Peyer's patch (tissue), 4 donors: ENCODE data around the gene TRIM10. TPM values are rescaled to one million over a fixed set of nuclear protein-coding genes. Genes with fewer than 3 reads are reported as not detected.

Experiments
- DNase-seq, 3 donors: peaks; one replicate each; pipeline ENCODE4 v3.0.0-alpha.2; 2017 to 2019
- H3K27ac ChIP-seq, 4 donors: fragments of 200-600 bp; sonication (generic); one replicate each; pipeline ENCODE4 v1.5.1; 2016 to 2019
- H3K27me3 ChIP-seq, 2 donors: fragments of 200-600 bp; sonication (generic); one replicate each; pipeline ENCODE4 v1.5.1; 2019
- H3K36me3 ChIP-seq, 3 donors: fragments of 200-600 bp; sonication (generic); one replicate each; pipeline ENCODE4 v1.5.1; 2016 to 2019
- H3K4me1 ChIP-seq, 4 donors: fragments of 200-600 bp; sonication (generic); one replicate each; pipeline ENCODE4 v1.5.1; 2016 to 2019
- H3K4me3 ChIP-seq, 4 donors: fragments of 200-600 bp; sonication (generic); 1 replicate in 3 of 4; 2 replicates in 1 of 4; pipeline ENCODE4 v1.5.1; 2016 to 2019; ENCODE audit warnings: mild to moderate bottlenecking in 1 of 4
- H3K9me3 ChIP-seq, 4 donors: fragments of 200-600 bp; sonication (generic); one replicate each; pipeline ENCODE4 v1.5.1; 2016 to 2019; ENCODE audit warnings: mild to moderate bottlenecking in 1 of 4
- CTCF ChIP-seq, 6 experiments: fragments of 450-650 bp in 4 of 6; fragments of 200-600 bp in 2 of 6; sonication (generic) in 1 of 6; IDR thresholded peaks; one replicate each; pipeline ENCODE4 v1.5.1; 2017 to 2019; ENCODE audit warnings: antibody characterized with exemption in 6 of 6, mild to moderate bottlenecking in 3 of 6, moderate library complexity in 1 of 6
- POLR2A ChIP-seq, 2 donors: fragments of 450-650 bp; IDR thresholded peaks; one replicate each; pipeline ENCODE4 v1.5.1; 2017; ENCODE audit warnings: antibody characterized with exemption in 2 of 2, mild to moderate bottlenecking in 2 of 2, moderate library complexity in 2 of 2
- total RNA-seq, 4 donors: library from RNA; depleted of rRNA; stranded (reverse); fragments of >200 nt; gene quantifications; one replicate each; pipeline ENCODE4 v1.1.0, GENCODE V29; 2016

The TRIM10 gene
- total RNA-seq, 4 donors from 2014 or later, result 2.5 to 7.4 (median 6.3) TPM

- Histone ChIP-seq H3K9me3 (no peaks in the 10 kb centered on the region), H3K4me3 (peak overlapping the region in 3 of 4 donors; percentile 35 to 78 (median 57)), H3K27me3 (no peaks in the 10 kb centered on the region), H3K36me3 (peaks cover 0 to 18% (median 0%) of the 10 kb centered on the region in 3 donors), H3K27ac (peak overlapping the region in 3 of 4 donors; percentile 75 to 99 (median 91)), H3K4me1 (no peaks in the 10 kb centered on the region)
- TF ChIP-seq POLR2A (IDR thresholded peaks at IDR 0.05), result no peak
- TF ChIP-seq CTCF (IDR thresholded peaks at IDR 0.05), result no peak
- no peak for DNase-seq
These were observed 3.1 kb upstream of the TRIM10 start for GRCh38 chr6:30163918-30164654.

DNA sequence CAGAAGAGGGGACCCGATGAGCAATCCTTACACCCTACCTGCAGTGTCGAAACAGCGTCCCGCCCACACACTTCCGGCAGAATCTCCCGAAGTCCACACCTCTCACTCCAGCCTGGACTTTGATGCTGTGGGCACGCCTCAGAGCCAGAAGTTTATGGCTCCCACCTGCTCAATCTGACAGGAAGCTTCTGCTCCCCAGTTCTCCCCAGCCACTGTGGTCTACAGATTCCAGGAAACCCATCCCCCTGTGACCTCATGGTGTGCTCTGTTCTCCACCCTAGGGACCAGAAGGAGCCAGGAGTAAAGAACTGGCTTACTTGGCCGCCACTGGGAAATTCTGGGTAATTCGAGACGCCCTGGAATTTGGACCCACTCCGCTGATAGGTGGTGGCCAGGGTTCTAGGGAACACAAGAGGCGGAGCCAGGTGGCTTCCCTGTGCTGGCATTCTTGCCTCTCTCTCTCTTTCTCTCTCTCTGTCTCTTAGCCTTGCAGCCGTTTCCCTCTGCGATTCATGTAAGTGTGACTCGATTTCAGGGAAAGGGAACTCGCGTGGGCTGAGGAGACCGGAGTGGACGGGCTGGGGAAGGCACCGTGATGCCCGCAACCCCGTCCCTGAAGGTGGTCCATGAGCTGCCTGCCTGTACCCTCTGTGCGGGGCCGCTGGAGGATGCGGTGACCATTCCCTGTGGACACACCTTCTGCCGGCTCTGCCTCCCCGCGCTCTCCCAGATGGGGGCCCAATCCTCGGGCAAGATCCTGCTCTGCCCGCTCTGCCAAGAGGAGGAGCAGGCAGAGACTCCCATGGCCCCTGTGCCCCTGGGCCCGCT, 2.3 kb upstream of the TRIM10 start, which contains the start of gene TRIM15:
Gene TRIM15, plus strand, starts transcription at position 457 of the 828 bp plus-strand sequence. Its CDS starts 139 bp downstream, at position 596.
- TF ChIP-seq CTCF (IDR thresholded peaks at IDR 0.05), result peak in 3 of 6 experiments; percentile 15 to 20 (median 16)
- peak; percentile 65 to 90 for TF ChIP-seq POLR2A (IDR thresholded peaks at IDR 0.05)
- Histone ChIP-seq H3K27ac (peak within 1 kb of the TSS in 3 of 4 donors; percentile 75 to 99 (median 91)), H3K27me3 (no peaks in the 10 kb centered on the region), H3K9me3 (no peaks in the 10 kb centered on the region), H3K4me3 (peak within 1 kb of the TSS in 3 of 4 donors; percentile 35 to 78 (median 57)), H3K36me3 (peaks cover 0 to 14% (median 0%) of the 10 kb centered on the region in 3 donors), H3K4me1 (no peaks in the 10 kb centered on the region)
- DNase-seq, result peak in 2 of 3 donors; percentile 91 to 93

DNA sequence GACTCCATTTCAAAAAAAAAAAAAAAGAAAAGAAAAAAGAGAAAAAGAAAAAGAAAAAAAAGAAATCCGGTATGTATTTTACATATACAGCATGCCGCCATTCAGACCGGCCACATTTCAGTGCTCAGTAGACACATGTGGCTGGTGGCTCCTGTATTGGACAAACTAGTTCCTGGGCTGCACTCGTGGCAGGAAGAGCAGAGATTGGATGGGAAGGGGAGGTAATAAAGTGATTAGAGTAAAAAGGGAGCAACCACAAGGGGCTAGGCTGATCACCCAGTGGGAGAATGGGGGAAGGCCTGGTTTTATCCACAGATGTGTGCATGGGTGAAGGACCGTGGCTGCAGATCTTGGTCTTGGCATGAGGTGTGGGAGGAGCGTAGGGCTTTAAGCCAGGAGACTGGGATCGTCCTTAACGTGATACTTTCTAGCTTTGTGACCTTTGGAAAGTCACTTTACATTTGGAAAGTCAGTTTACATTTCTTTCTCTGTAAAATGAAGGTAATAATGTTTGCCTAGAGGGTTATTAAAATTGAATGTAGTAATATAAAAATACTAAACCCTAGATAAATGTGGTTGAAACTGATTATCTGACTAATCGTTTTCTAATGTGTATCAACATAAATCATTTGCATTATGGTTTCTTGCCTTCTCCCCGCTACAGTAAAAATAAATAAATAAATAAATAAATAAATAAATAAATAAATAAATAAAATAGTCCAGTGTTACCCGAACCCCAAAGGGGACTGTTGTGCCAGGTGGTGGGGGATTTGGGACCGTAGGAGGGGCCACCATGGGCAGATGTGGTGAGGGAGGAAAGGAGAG, 1.5 kb upstream of the TRIM10 start:
- Histone ChIP-seq H3K27me3 (no peaks in the 10 kb centered on the region), H3K4me3 (peak overlapping the region in 2 of 4 donors; percentile 57 to 78), H3K36me3 (peaks cover 0 to 6% (median 0%) of the 10 kb centered on the region in 3 donors), H3K9me3 (no peaks in the 10 kb centered on the region), H3K27ac (peak overlapping the region in 3 of 4 donors; percentile 75 to 99 (median 91)), H3K4me1 (no peaks in the 10 kb centered on the region)
- DNase-seq, result no peak
- TF ChIP-seq POLR2A (IDR thresholded peaks at IDR 0.05) (no peak), CTCF (IDR thresholded peaks at IDR 0.05) (no peak)

- Histone ChIP-seq H3K4me3 (no peak overlapping the region), H3K27ac (no peak overlapping the region), H3K27me3 (no peaks in the 10 kb centered on the region), H3K9me3 (no peaks in the 10 kb centered on the region), H3K4me1 (peaks cover 0 to 7% (median 6%) of the 10 kb centered on the region in 4 donors), H3K36me3 (no peaks in the 10 kb centered on the region)
- DNase-seq, result no peak
- TF ChIP-seq CTCF (IDR thresholded peaks at IDR 0.05) (no peak), POLR2A (IDR thresholded peaks at IDR 0.05) (no peak)
These were observed 815 bp downstream of the TRIM10 start for GRCh38 chr6:30160008-30160784.
